GM19239 (cell line): Measurements from ENCODE around the gene RAB34.
"Not testable (repeated sequence)": the region's sequence is repeated elsewhere in the genome, so short reads cannot be mapped to it uniquely, and the experiment has no call there.

Experiments
- DNase-seq: peaks from one replicate; pipeline ENCODE4 v3.0.0; 2011; ENCODE audit warnings: low spot score; ENCODE audit not compliant: insufficient read length
- FAIRE-seq: peaks from 2 replicates; lab custom pipeline; 2011; peaks lifted over from hg19 to GRCh38; lab: Jason Lieb, UNC

The RAB34 gene

GRCh38 chr17:28733346-28733745, 15.7 kb upstream of the RAB34 start:
- FAIRE-seq (no peak), DNase-seq (no peak)

DNA sequence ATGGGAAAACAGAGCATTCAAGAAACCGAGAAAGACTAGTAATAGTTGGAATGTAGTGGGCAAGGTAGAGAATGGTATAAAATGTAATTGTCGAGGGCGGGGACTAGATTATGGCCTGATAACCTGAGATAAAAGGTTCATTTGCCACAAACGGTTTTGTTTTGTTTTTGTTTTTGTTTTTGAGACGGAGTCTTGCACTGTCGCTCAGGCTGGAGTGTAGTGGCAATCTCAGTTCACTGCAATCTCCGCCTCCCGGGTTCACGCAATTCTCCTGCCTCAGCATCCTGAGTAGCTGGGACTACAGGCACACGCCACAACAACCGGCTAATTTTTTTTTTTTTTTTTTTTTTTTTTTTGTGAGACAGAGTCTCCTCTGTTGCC, 12.3 kb upstream of the RAB34 start:
- FAIRE-seq, result no peak
- no peak for DNase-seq

GRCh38 chr17:28728364-28729200, 10.9 kb upstream of the RAB34 start, which contains the start of gene NEK8:
TSS of gene NEK8 (plus strand) at chr17:28728788. CDS start at chr17:28728814, 26 bp downstream.
- FAIRE-seq (peak; percentile 88), DNase-seq (no peak)

- DNase-seq (peak; percentile 81), FAIRE-seq (peak; percentile 92)
These were observed 9.2 kb upstream of the RAB34 start for GRCh38 chr17:28726627-28727491.

DNA sequence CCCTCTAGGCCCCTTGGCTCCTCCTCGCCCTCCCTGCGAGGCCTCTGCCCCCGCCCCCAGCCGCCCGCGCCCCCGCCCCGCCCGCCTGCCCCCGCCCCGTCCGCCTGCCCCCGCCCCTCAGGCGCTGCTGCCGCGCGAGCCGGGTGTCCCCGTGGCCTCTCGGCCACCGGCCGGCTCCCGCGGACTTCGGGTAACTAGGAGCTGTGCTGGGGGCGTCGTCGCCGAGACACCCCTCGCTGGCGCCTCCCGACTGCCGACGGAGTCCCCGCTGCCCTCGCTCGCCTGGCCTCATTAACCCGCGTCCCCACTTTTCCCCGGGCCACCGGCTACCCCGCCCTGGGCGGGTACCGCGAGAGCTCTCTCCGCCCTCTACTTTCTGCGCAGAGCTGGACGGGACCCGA, 8.6 kb upstream of the RAB34 start, which contains the start of gene TLCD1:
TSS of gene TLCD1 (minus strand) at position 8 of the 401 bp plus-strand sequence. CDS start 136 bp downstream, outside the sequence.
- DNase-seq, result no peak

GRCh38 chr17:28725660-28726225, 8.1 kb upstream of the RAB34 start:
- no peak for FAIRE-seq

More for the DNA sequence above, 8.6 kb upstream of the RAB34 start, which contains the start of gene TLCD1:
- FAIRE-seq, result no peak

GRCh38 chr17:28725166-28725659, 7.5 kb upstream of the RAB34 start:
- FAIRE-seq (peak; percentile 78), DNase-seq (no peak)

More at GRCh38 chr17:28725660-28726225, 8.1 kb upstream of the RAB34 start:
- no peak for DNase-seq

DNA sequence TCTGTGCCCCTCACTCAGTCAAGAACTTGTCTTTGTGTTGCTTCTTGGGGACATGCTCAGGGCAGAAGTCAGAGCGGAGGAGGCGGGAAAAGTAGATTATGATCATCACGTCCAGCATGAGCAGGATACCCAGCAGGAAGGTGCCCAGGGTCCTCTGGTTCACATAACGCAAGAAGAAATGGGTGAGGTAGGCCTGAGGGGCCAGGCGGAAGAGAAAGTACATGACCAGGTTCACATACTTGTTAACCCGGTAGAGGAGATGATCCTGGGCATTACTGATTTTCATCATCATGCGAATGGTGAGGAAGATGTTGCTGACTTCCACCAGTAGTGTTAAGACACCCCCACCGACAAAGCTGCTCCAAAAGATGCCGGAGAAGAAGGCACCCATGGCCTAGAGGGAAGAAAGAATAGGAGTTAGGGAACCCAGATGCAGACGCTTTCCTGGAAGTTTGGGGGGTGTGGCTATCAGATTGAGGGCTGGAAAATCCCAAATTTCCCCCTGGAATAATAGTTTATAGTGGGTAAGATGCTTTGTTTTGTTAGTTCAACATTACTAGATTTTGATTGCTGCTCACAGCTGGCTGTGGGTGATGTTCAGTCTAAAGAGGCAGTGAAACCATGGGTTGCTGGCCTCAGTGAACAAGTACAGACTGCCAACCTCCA, 7.0 kb upstream of the RAB34 start:
- FAIRE-seq, result no peak
- no peak for DNase-seq

DNA sequence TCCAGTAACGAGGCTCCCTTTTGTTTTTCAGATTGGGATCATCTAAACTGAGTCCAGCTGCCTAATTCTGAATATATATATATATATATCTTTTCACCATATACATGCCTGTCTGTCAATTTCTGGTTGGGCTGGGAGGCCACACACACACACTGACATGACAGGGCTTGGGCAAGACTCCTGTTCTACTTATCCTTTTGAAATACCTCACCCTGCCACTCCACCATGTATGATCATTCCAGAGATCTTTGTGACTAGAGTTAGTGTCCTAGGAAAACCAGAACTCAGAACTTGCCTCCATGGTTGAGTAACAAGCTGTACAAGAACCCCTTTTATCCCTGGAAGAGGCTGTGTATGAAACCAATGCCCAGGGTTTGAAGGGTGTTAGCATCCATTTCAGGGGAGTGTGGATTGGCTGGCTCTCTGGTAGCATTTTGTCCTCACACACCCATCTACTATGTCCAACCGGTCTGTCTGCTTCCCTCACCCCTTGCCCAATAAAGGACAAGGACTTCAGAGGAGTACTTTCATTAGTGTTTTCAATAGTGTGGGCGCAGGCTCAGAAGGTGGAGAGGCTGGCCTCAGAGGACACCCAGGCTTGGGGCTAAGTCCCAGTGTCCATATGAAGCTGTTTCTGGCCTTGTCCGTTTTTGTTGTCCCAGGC, 6.3 kb upstream of the RAB34 start:
- FAIRE-seq, DNase-seq: not testable (repeated sequence)

DNA sequence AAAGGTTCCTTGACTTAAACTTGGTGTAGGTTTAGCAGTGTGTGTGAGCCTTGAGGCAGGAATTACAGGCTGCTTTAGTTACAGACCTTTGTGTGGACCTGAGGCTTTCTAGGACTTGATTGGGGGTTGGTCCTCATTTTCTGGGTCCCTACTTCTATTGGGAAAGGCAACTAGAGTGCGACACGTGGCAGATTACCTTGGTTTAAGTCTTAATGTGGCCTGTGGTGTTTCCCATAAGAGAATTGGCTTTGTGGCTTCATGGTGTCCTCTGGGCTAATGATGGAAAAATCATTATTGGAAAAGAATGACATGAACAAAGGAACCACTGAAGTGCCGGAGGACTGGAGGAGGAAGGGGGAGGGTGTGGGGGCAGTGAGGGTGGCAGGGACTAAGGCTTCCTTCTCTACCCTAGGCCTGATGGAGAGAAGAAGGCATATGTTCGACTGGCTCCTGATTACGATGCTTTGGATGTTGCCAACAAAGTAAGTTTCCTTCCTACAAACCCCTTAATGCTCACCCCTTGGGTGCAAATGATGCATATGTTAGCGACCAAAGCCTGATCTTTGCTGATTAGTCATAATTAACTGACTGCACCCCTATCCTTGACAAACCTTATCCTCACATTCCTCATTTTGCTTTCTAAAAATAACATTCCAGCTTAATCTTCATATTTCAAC, 5.6 kb upstream of the RAB34 start:
- FAIRE-seq, result no peak
- DNase-seq, result no peak

- DNase-seq (no peak), FAIRE-seq (no peak)
These were observed 4.9 kb upstream of the RAB34 start for GRCh38 chr17:28722417-28723158.

DNA sequence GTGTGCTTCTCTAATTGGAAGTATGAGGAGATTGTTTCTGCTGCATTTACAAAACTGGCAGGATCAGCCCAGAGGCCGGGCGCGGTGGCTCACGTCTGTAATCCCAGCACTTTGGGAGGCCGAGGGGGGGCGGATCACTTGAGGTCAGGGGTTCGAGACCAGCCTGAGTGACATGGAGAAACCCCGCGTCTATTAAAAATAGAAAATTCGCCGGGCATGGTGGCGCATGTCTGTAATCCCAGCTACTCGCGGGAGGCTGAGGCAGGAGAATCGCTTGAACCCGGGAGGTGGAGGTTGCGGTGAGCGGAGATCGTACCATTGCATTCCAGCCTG, 3.3 kb upstream of the RAB34 start:
- not testable (repeated sequence) for FAIRE-seq, DNase-seq

- DNase-seq (no peak), FAIRE-seq (no peak)
These were observed 2.8 kb upstream of the RAB34 start for GRCh38 chr17:28720247-28720996.

DNA sequence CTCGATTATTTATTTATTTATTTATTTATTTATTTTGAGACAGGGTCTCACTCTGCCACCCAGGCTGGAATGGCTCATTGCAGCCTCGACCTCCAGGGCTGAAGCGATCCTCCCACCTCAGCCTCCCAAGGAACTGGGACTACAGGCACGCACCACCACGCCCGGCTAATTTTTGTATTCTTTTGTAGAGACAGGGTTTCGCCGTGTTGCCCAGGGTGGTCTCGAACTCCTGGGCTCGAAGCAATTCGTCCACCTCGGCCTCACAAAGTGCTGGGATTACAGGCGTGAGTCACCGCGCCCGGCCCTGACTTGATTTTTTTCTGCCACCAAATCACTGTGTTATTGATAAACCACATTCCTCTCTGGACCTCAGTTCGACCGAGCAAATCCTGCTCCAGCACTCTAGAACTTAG, 1.4 kb upstream of the RAB34 start:
- DNase-seq, result no peak
- no peak for FAIRE-seq

- DNase-seq (no peak), FAIRE-seq (peak; percentile 26)
These were observed 809 bp upstream of the RAB34 start for GRCh38 chr17:28718333-28719020.

DNA sequence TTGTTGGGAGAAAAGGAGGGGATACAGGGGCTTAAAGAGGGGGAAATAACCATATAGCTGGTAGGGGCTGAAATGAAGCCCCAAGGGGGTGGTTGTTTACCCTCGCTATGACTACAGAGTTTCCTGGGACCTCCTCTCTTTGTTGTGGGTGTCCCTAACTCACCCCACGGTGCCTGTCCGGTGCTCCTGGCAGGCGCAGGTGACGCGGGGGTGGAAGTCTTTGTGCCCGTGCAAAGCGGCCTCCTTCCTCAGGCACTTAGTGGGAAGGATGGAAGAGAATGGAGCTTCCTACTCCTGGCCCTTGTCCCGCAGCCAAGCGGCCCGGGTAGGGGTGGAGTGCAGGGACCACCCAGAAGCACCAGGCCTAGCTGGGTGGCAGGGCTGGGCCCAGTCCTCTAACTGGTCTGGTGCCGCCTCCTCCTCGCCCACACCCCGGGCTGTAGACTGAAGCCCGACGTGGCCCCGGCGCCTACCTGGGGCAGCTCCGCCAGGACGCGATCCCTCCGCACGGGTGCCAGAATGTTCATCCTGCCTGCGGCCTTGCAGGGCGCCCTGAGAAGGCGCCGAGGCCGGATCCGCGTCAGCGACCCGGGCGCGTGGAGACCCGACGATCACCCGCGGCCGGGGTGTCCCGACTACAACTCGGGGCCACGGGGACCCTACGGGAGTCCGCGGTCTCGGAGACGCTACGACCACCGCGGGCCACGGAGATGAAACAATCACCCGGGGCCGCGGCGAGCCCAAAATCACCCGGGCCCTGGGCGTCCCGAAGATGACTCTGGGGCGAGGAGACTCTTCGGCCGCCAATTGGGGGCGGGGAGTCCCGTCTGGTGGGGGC, 709 bp downstream of the RAB34 start:
- DNase-seq, result no peak

More for the DNA sequence above, 709 bp downstream of the RAB34 start:
- FAIRE-seq, result no peak
